SK-N-SH treated with all-trans-retinoic acid at 6 μM for 48 hours (cell line): Measurements from ENCODE around the gene ENTHD1.

ENCODE experiments used
- ARNTL ChIP-seq: fragments of 450-650 bp; formaldehyde crosslinking; IDR thresholded peaks from 2 replicates; pipeline ENCODE4 v1.5.0; 2020; ENCODE audit warnings: low read depth, mild to moderate bottlenecking, moderate library complexity, borderline replicate concordance
- CSRNP3 ChIP-seq: fragments of 250-450 bp; sonication (Bioruptor Pico); IDR thresholded peaks from 2 replicates; pipeline ENCODE4 v1.5.1; 2021; ENCODE audit warnings: mild to moderate bottlenecking, moderate library complexity
- OSR1 ChIP-seq: fragments of 250-450 bp; sonication (Bioruptor Pico); IDR thresholded peaks from 2 replicates; pipeline ENCODE4 v1.8.0; 2022; ENCODE audit warnings: moderate library complexity, mild to moderate bottlenecking, inconsistent platforms
- TCF4 ChIP-seq: fragments of 250-450 bp; sonication (Bioruptor Pico); IDR thresholded peaks from 2 replicates; pipeline ENCODE4 v1.8.0; 2021; ENCODE audit warnings: mild to moderate bottlenecking, moderate library complexity, borderline replicate concordance
- TOX ChIP-seq: fragments of 250-450 bp; sonication (Bioruptor Pico); IDR thresholded peaks from 2 replicates; pipeline ENCODE4 v1.8.0; 2021; ENCODE audit warnings: mild to moderate bottlenecking, moderate library complexity, borderline replicate concordance
- ZFP3 ChIP-seq: fragments of 250-450 bp; sonication (Bioruptor Pico); IDR thresholded peaks from 2 replicates; pipeline ENCODE4 v1.5.0; 2020; ENCODE audit warnings: mild to moderate bottlenecking, moderate library complexity
- ZFP30 ChIP-seq: fragments of 450-650 bp; formaldehyde crosslinking; IDR thresholded peaks from 2 replicates; pipeline ENCODE4 v1.5.0; 2022; ENCODE audit warnings: mild to moderate bottlenecking, moderate library complexity
- ZNF565 ChIP-seq: fragments of 450-650 bp; formaldehyde crosslinking; conservative IDR thresholded peaks from 2 replicates; pipeline ENCODE4 v1.5.0; 2020; ENCODE audit warnings: low read depth, mild to moderate bottlenecking, moderate library complexity
- TF ChIP-seq, protein P1 (sequence below): fragments of 250-450 bp; sonication (Bioruptor Pico); IDR thresholded peaks from 2 replicates; pipeline ENCODE4 v1.5.1; 2020; ENCODE audit warnings: low read depth, mild to moderate bottlenecking, moderate library complexity

DNA sequence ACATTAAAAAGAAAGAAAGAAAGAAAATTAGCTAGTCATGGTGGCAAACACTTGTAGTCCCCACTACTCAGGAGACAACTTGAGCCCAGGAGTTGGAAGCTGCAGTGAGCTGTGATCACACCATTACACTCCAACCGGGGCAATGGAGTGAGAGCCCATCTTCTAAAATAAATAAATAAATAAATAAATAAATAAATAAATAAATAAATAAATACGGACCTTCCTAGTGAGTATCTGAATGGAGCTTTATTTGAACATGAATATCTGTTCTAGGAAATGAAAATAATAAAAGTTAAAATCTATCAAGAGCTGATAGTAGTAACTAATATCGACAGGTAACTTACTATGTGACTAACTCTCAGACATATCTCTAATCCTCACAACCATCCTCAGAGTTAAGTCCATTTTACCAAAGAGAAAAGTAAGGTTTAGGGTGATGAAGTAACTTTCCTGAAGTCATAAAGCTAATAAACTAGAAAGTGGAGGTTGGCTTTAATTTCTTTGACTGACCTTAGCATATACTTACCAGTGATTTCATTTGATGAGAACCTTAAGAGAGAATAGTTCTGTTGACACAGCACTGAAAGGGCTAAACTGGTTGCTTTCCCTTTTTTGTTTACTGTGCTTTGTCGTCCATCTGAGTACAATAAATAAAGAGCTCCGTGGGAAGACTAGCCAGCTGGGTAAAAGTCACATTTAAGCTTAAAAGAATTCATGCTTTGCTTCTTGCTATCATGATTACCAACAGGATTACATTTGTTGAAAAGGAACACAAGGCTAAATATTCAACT, 22.4 kb downstream of the ENTHD1 start:
- TF ChIP-seq, protein P1, sequence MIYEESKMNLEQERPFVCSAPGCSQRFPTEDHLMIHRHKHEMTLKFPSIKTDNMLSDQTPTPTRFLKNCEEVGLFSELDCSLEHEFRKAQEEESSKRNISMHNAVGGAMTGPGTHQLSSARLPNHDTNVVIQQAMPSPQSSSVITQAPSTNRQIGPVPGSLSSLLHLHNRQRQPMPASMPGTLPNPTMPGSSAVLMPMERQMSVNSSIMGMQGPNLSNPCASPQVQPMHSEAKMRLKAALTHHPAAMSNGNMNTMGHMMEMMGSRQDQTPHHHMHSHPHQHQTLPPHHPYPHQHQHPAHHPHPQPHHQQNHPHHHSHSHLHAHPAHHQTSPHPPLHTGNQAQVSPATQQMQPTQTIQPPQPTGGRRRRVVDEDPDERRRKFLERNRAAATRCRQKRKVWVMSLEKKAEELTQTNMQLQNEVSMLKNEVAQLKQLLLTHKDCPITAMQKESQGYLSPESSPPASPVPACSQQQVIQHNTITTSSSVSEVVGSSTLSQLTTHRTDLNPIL (CRISPR knock-in tag), result no peak
- TF ChIP-seq ZFP3 (CRISPR knock-in tag) (no peak), ZNF565 (CRISPR knock-in tag) (no peak), TOX (no peak), OSR1 (CRISPR knock-in tag) (no peak), ZFP30 (CRISPR knock-in tag) (no peak), ARNTL (CRISPR knock-in tag) (no peak), CSRNP3 (CRISPR knock-in tag) (no peak), TCF4 (CRISPR knock-in tag) (no peak)
